ENCODE measurements around the gene FCRL4.
"Not testable (repeated sequence)": the region's sequence is repeated elsewhere in the genome, so short reads cannot be mapped to it uniquely, and the experiment has no call there.

FCRL4 gene

GRCh38 chr1:157548081-157548480, 49.8 kb downstream of the FCRL4 start:
- not testable (repeated sequence) for DNase-seq

GRCh38 chr1:157542676-157543075, 55.2 kb downstream of the FCRL4 start:
- DNase-seq = no peak

GRCh38 chr1:157540852-157541251, 57.0 kb downstream of the FCRL4 start:
- no peak for DNase-seq

- DNase-seq = no peak
Measured at GRCh38 chr1:157540160-157540748, 57.6 kb downstream of the FCRL4 start.

GRCh38 chr1:157539568-157539967, 58.3 kb downstream of the FCRL4 start:
- DNase-seq = no peak

- no peak for DNase-seq
Measured at GRCh38 chr1:157532569-157532968, 65.3 kb downstream of the FCRL4 start.

GRCh38 chr1:157523774-157524493, 74.0 kb downstream of the FCRL4 start:
- DNase-seq = no peak
